GM13977 (cell line): ENCODE results near the gene CRACDL.
A peak's percentile ranks its signal among the peaks of the same experiment; 100 is the strongest.

Source experiments
- DNase-seq: peaks from one replicate; pipeline ENCODE4 v3.0.0; 2012; ENCODE audit warnings: low spot score
- CTCF ChIP-seq: IDR thresholded peaks from 2 replicates; pipeline ENCODE4 v1.5.1; 2012; ENCODE audit warnings: mild to moderate bottlenecking, control low read depth; ENCODE audit not compliant: insufficient read depth; ENCODE audit errors: extremely low read depth, missing control alignments
- in situ Hi-C: fragments of 300-500 bp; cut with MboI; formaldehyde crosslinking; loops from one replicate; pipeline ENCODE4 v1.12.0; 2022; ENCODE audit warnings: low sequenced_read_pairs, low pct_unique_long_range_greater_than_20kb, mixed read lengths, inconsistent platforms; ENCODE audit not compliant: unreplicated experiment

CRACDL gene

GRCh38 chr2:98872526-98872925 is 63.5 kb downstream of the CRACDL start:
- TF ChIP-seq CTCF, result no peak
- DNase-seq, result no peak
- in situ Hi-C loops, result no loop called here

GRCh38 chr2:98871506-98871905 is 64.5 kb downstream of the CRACDL start:
- DNase-seq, result no peak
- in situ Hi-C loops, result no loop called here
- TF ChIP-seq CTCF, result no peak

- in situ Hi-C loops, result no loop called here
- DNase-seq, result peak; percentile 6
- TF ChIP-seq CTCF, result no peak
Observed at GRCh38 chr2:98870516-98871158, 65.4 kb downstream of the CRACDL start.

- in situ Hi-C loops, result no loop called here
- DNase-seq, result peak; percentile 12
- no peak for TF ChIP-seq CTCF
Observed at GRCh38 chr2:98869870-98870269, 66.2 kb downstream of the CRACDL start.

GRCh38 chr2:98869272-98869641 is 66.8 kb downstream of the CRACDL start:
- no peak for DNase-seq
- in situ Hi-C loops, result no loop called here
- no peak for TF ChIP-seq CTCF

- in situ Hi-C loops, result no loop called here
- DNase-seq, result no peak
- no peak for TF ChIP-seq CTCF
Observed at GRCh38 chr2:98868548-98869271, 67.3 kb downstream of the CRACDL start.
